Activated CD8-positive, alpha-beta memory T cell treated with anti-CD3 and anti-CD28 coated beads, Interleukin-2, amount 50 U/mL, for 24 hours (primary cell): ENCODE measurements around the gene CCDC182.

ENCODE experiments used
- DNase-seq: peaks from one replicate; pipeline ENCODE4 v3.0.0-alpha.2; 2020; ENCODE audit errors: extremely low read depth

Gene CCDC182

DNA sequence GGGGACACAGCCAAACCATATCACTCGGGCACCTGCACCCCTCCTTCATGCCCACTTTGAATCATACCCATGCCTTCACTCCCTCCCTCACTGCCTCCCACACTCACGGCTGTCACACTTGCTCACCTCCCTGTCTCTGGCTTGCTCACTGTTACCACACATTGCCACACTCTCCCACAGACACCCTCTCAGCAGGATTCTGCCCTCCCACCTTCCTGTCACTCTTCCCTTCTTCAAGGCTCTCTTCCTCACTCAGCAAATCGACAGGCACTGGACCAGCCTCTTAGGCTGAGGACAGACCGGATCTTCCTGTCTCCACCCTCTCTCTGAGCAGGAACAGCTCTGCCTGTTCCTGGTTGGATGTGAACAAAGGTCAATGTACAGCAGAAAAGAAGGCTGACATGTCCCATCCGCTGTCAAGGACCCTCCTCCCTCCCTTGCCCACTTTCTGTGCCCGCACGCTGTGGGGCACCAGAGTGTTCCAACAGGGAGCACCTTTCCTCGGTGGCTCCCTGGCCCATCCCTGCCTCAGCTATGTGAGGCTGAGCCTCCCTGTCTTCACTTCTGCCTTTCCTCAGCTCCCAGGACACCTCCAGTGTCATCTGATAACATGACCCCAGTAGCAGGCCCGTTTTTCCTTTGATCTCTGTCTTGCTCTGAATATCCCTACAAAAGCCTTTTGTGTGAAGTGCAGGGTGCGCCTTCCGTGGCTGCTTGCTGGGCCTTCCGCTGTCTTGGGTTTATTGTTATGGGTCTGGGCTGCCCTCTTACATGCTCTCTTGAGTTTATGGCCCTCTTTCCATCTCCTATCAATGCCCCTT, 47.0 kb downstream of the CCDC182 start:
- no peak for DNase-seq

GRCh38 chr17:57697197-57697596, 47.9 kb downstream of the CCDC182 start:
- DNase-seq: no peak

GRCh38 chr17:57696050-57696449, 49.0 kb downstream of the CCDC182 start:
- DNase-seq: no peak
